Esophagus squamous epithelium (tissue), 4 donors: Measurements from ENCODE around the gene GAK.

Source experiments
- CTCF ChIP-seq, 6 experiments: fragments of 450-650 bp in 4 of 6; fragments of 200-600 bp in 2 of 6; sonication (generic) in 2 of 6; IDR thresholded peaks; one replicate each; pipeline ENCODE4 v1.5.1; 2016 to 2019; ENCODE audit warnings: antibody characterized with exemption in 6 of 6, mild to moderate bottlenecking in 4 of 6, moderate library complexity in 4 of 6
- POLR2A ChIP-seq, 4 donors: fragments of 450-650 bp; IDR thresholded peaks; one replicate each; pipeline ENCODE4 v1.6.1; 2017; ENCODE audit warnings: antibody characterized with exemption in 4 of 4, mild to moderate bottlenecking in 4 of 4, moderate library complexity in 3 of 4

DNA sequence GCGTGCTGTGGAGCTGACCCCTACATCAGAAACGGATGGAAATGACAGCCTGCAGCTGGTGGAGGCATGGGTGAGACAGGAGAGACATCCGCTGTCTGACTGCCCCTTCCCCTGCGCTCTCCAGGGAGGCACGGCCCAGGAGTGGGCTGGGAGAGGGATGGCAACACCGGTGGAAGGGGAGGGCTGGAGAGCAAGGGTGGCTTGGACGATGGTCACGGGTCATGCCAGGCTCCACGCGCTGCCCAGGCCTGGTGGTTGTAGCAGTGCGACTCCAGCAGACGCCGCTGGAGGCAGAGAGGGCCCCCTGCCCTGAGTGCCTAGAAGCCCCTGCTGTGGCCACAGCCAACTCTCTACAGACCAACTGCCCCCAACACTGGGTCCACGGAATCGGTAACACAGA is 47.9 kb downstream of the GAK start:
- TF ChIP-seq CTCF (IDR thresholded peaks at IDR 0.05), result no peak
- TF ChIP-seq POLR2A (IDR thresholded peaks at IDR 0.05), result no peak
